ENCODE data around the gene OSBPL6. TPM values are rescaled to one million over a fixed set of nuclear protein-coding genes. Genes with fewer than 3 reads are reported as not detected.
A peak's percentile ranks its signal among the peaks of the same experiment; 100 is the strongest.

OSBPL6 gene
- total RNA-seq, 1 donor from 2014 or later, result 14.0 TPM

DNA sequence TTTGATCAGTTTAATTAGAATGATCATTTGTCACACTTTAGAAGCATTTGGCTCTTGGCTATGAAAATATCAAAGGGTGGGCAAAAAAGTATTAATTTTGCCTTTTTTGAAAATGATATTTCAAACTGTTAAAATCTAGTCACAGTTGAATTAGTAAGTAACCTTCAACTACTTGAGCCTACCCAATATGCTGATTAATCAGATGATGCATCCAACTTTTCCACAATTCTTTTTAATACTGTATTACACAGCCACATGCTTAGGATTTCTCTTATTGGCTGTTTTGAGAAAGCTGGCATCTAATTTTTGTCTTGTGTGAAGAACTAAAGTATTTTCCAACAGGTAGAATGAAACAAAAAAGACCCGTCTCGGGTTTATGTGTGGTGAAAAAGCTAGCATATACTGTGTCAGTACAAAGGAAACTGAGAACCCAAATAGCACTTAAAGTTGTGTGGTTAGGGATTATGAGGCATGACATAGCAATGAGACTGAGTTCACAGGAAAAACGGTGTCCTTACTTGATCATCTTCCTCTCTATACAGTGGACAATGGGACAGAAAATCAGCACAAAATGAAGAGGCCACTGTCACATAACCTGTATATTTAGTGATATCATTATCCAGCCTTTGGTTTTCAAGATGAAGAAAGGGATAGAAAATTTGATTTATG, 11.7 kb downstream of the OSBPL6 start:
- TF ChIP-seq, protein P1, sequence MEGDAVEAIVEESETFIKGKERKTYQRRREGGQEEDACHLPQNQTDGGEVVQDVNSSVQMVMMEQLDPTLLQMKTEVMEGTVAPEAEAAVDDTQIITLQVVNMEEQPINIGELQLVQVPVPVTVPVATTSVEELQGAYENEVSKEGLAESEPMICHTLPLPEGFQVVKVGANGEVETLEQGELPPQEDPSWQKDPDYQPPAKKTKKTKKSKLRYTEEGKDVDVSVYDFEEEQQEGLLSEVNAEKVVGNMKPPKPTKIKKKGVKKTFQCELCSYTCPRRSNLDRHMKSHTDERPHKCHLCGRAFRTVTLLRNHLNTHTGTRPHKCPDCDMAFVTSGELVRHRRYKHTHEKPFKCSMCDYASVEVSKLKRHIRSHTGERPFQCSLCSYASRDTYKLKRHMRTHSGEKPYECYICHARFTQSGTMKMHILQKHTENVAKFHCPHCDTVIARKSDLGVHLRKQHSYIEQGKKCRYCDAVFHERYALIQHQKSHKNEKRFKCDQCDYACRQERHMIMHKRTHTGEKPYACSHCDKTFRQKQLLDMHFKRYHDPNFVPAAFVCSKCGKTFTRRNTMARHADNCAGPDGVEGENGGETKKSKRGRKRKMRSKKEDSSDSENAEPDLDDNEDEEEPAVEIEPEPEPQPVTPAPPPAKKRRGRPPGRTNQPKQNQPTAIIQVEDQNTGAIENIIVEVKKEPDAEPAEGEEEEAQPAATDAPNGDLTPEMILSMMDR (IDR thresholded peaks at IDR 0.05), result no peak
- TF ChIP-seq EZH2 (IDR thresholded peaks at IDR 0.05) (no peak), EZH2phosphoT487 (IDR thresholded peaks at IDR 0.05) (no peak)
- Histone ChIP-seq H3K9me3 (ENCODE audit: low read depth) (no peaks in the 10 kb centered on the region), H3K27me3 (no peaks in the 10 kb centered on the region), H2AFZ (replicated peaks) (no peak overlapping the region), H3K79me2 (ENCODE audit: low read depth) (peaks cover 24% of the 10 kb centered on the region), H3K4me1 (peaks cover 41% of the 10 kb centered on the region), H3K27ac (no peak overlapping the region), H3F3A (ENCODE audit: low read depth) (peaks cover 27% of the 10 kb centered on the region), H3K4me2 (no peak overlapping the region), H3K4me3 (no peak overlapping the region), H3K36me3 (no peaks in the 10 kb centered on the region), H4K20me1 (ENCODE audit: low read depth) (no peaks in the 10 kb centered on the region), H3K9ac (no peak overlapping the region)
- Mint-ChIP-seq H3K36me3 (no peaks in the 10 kb centered on the region), H3K9me3 (no peaks in the 10 kb centered on the region), H3K4me3 (no peak overlapping the region), H3K4me1 (peaks cover 25% of the 10 kb centered on the region), H3K27ac (peak overlapping the region; percentile 22), H3K27me3 (ENCODE audit: insufficient read depth, low read depth) (peaks cover 2% of the 10 kb centered on the region)
- DNase-seq (ENCODE audit: low spot score), result no peak

DNA sequence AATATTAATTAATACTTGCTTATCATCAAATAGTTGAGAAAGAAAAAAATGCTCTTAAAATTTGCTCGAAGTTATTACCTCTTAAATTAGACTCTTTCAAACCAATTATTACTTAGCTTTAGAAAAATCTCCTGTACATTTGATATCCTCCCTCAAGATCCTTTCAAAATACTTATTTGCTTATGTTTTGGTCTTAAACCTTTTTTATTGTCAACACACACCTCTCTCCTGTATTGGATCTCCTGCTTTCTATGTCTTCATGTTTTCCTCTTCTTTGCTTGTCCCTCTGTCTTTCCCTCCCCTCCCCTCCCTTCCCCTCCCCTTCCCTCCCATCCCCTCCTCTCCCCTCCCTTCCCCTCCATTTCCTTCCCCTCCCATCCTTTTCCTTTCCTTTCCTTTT, 14.0 kb downstream of the OSBPL6 start:
- H3K36me3 Mint-ChIP-seq, result no peaks in the 10 kb centered on the region
- H3K27me3 ChIP-seq, result no peaks in the 10 kb centered on the region
- H3K4me1 Mint-ChIP-seq, result peaks cover 45% of the 10 kb centered on the region
- H3K36me3 ChIP-seq, result no peaks in the 10 kb centered on the region
- H3K79me2 ChIP-seq (ENCODE audit: low read depth), result peaks cover 20% of the 10 kb centered on the region
- H3K9ac ChIP-seq, result no peak overlapping the region
- no peak overlapping the region for H3K4me3 Mint-ChIP-seq
- no peak overlapping the region for H2AFZ ChIP-seq (replicated peaks)
- no peaks in the 10 kb centered on the region for H3K9me3 ChIP-seq (ENCODE audit: low read depth)
- H4K20me1 ChIP-seq (ENCODE audit: low read depth), result no peaks in the 10 kb centered on the region
- H3K4me2 ChIP-seq, result no peak overlapping the region
- no peak overlapping the region for H3K4me3 ChIP-seq
- TF ChIP-seq EZH2 (IDR thresholded peaks at IDR 0.05), result no peak
- TF ChIP-seq, protein P1 (IDR thresholded peaks at IDR 0.05), result no peak
- TF ChIP-seq EZH2phosphoT487 (IDR thresholded peaks at IDR 0.05), result no peak
- H3F3A ChIP-seq (ENCODE audit: low read depth), result peaks cover 45% of the 10 kb centered on the region
- H3K4me1 ChIP-seq, result peaks cover 60% of the 10 kb centered on the region
- peaks cover 2% of the 10 kb centered on the region for H3K9me3 Mint-ChIP-seq
- H3K27ac Mint-ChIP-seq, result no peak overlapping the region
- H3K27ac ChIP-seq, result no peak overlapping the region
- DNase-seq (ENCODE audit: low spot score), result no peak
- H3K27me3 Mint-ChIP-seq (ENCODE audit: insufficient read depth, low read depth), result peaks cover 4% of the 10 kb centered on the region

DNA sequence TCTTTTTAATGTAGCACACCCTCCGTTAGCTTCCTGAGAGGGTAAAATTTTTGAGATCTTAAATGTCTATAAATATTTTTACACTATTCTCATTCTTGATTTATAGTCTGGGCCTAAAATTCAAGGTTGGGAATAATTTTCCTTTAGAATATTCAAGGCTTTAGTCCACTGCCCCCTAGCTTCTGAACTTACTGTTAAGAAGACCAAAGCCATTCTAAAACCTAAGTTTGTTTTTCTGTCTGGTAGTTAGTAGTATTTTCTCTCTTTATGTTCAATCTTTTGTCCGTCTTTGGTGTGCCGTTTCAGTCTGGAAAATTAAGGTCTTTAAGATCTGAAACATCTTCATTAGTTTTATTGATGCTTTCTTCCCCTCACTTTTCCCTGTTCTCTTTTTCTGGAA, 14.5 kb downstream of the OSBPL6 start:
- Histone ChIP-seq H2AFZ (replicated peaks) (no peak overlapping the region), H3K4me2 (no peak overlapping the region), H3K27ac (peak overlapping the region; percentile 5), H3K4me1 (peaks cover 60% of the 10 kb centered on the region), H3K27me3 (no peaks in the 10 kb centered on the region), H3F3A (ENCODE audit: low read depth) (peaks cover 45% of the 10 kb centered on the region), H3K9ac (no peak overlapping the region), H3K79me2 (ENCODE audit: low read depth) (peaks cover 22% of the 10 kb centered on the region), H4K20me1 (ENCODE audit: low read depth) (no peaks in the 10 kb centered on the region), H3K36me3 (no peaks in the 10 kb centered on the region), H3K4me3 (no peak overlapping the region), H3K9me3 (ENCODE audit: low read depth) (no peaks in the 10 kb centered on the region)
- H3K4me1 Mint-ChIP-seq, result peaks cover 50% of the 10 kb centered on the region
- TF ChIP-seq EZH2phosphoT487 (IDR thresholded peaks at IDR 0.05), result no peak
- TF ChIP-seq, protein P1 (IDR thresholded peaks at IDR 0.05), result peak; percentile 42
- H3K4me3 Mint-ChIP-seq, result no peak overlapping the region
- H3K9me3 Mint-ChIP-seq, result peaks cover 2% of the 10 kb centered on the region
- peaks cover 4% of the 10 kb centered on the region for H3K27me3 Mint-ChIP-seq (ENCODE audit: insufficient read depth, low read depth)
- DNase-seq (ENCODE audit: low spot score), result no peak
- no peak overlapping the region for H3K27ac Mint-ChIP-seq
- H3K36me3 Mint-ChIP-seq, result no peaks in the 10 kb centered on the region

Measured in neural progenitor cell (in vitro differentiated cells).